Astrocyte (in vitro differentiated cells and primary cell): Measurements from ENCODE around the gene KRT12. TPM values are rescaled to one million over a fixed set of nuclear protein-coding genes. Genes with fewer than 3 reads are reported as not detected.

Source experiments
- DNase-seq: peaks from one replicate; pipeline ENCODE4 v3.0.0-alpha.2; 2010; ENCODE audit warnings: low read depth
- FAIRE-seq: peaks from 2 replicates; lab custom pipeline; 2011; peaks lifted over from hg19 to GRCh38; lab: Jason Lieb, UNC
- H2AFZ ChIP-seq: 2 replicates; pipeline ENCODE4 v1.6.0; 2012; ENCODE audit warnings: low read depth, low read length, inconsistent platforms
- H3K27ac ChIP-seq: 2 replicates; pipeline ENCODE4 v1.5.1; 2011; ENCODE audit warnings: low read depth, low read length, inconsistent platforms
- H3K27me3 ChIP-seq: 2 replicates; pipeline ENCODE4 v1.6.0; 2011; ENCODE audit warnings: low read length, inconsistent platforms; ENCODE audit not compliant: insufficient read depth
- H3K36me3 ChIP-seq: 2 replicates; pipeline ENCODE4 v1.5.1; 2011; ENCODE audit warnings: low read length, inconsistent platforms; ENCODE audit not compliant: insufficient read depth
- H3K4me1 ChIP-seq: 2 replicates; pipeline ENCODE4 v1.5.1; 2011; ENCODE audit warnings: low read length, inconsistent platforms; ENCODE audit not compliant: insufficient read depth
- H3K4me2 ChIP-seq: 2 replicates; pipeline ENCODE4 v1.6.0; 2012; ENCODE audit warnings: low read length, inconsistent platforms
- H3K4me3 ChIP-seq: 2 replicates; pipeline ENCODE4 v1.5.1; 2011; ENCODE audit warnings: low read depth, mild to moderate bottlenecking, low read length, inconsistent platforms; ENCODE audit not compliant: insufficient read depth
- H3K79me2 ChIP-seq: 2 replicates; pipeline ENCODE4 v1.6.0; 2012; ENCODE audit warnings: mild to moderate bottlenecking, low read length, inconsistent platforms; ENCODE audit not compliant: insufficient read depth
- H3K9ac ChIP-seq: 2 replicates; pipeline ENCODE4 v1.6.0; 2012; ENCODE audit warnings: mild to moderate bottlenecking, low read length, inconsistent platforms
- H3K9me3 ChIP-seq: 2 replicates; pipeline ENCODE4 v1.5.1; 2012; ENCODE audit warnings: low read depth, mild to moderate bottlenecking, low read length, inconsistent platforms; ENCODE audit not compliant: insufficient read depth
- H4K20me1 ChIP-seq: 2 replicates; pipeline ENCODE4 v1.6.0; 2012; ENCODE audit warnings: low read length, inconsistent platforms; ENCODE audit not compliant: insufficient read depth
- H3K27ac Mint-ChIP-seq: one replicate; pipeline ENCODE4 v1.8.0; 2021; ENCODE audit warnings: mild to moderate bottlenecking, mixed read lengths; ENCODE audit not compliant: unreplicated experiment
- H3K27me3 Mint-ChIP-seq: one replicate; pipeline ENCODE4 v1.8.0; 2021; ENCODE audit warnings: low read depth, mixed read lengths; ENCODE audit not compliant: unreplicated experiment
- H3K36me3 Mint-ChIP-seq: one replicate; pipeline ENCODE4 v1.8.0; 2021; ENCODE audit warnings: low read depth, mixed read lengths; ENCODE audit not compliant: unreplicated experiment
- H3K4me1 Mint-ChIP-seq: one replicate; pipeline ENCODE4 v1.8.0; 2021; ENCODE audit warnings: low read depth, mixed read lengths; ENCODE audit not compliant: unreplicated experiment
- H3K4me3 Mint-ChIP-seq: one replicate; pipeline ENCODE4 v1.8.0; 2021; ENCODE audit warnings: mild to moderate bottlenecking, moderate library complexity, mixed read lengths; ENCODE audit not compliant: unreplicated experiment
- H3K9me3 Mint-ChIP-seq: one replicate; pipeline ENCODE4 v1.8.0; 2021; ENCODE audit warnings: mild to moderate bottlenecking, mixed read lengths; ENCODE audit not compliant: unreplicated experiment
- EZH2 ChIP-seq: IDR thresholded peaks from 2 replicates; pipeline ENCODE4 v1.6.1; 2012; ENCODE audit warnings: mild to moderate bottlenecking, low read length, inconsistent platforms; ENCODE audit not compliant: insufficient read depth
- total RNA-seq: library from RNA; stranded (reverse); gene quantifications from 2 replicates; pipeline ENCODE4 v1.2.1, GENCODE V29; 2021
- TF ChIP-seq, protein P1 (sequence below): IDR thresholded peaks from 2 replicates; pipeline ENCODE4 v1.5.1; 2011; ENCODE audit warnings: low read depth, mild to moderate bottlenecking, inconsistent platforms, low read length, moderate library complexity; ENCODE audit not compliant: insufficient read depth

The KRT12 gene
- total RNA-seq, 1 donor from 2014 or later: not detected

DNA sequence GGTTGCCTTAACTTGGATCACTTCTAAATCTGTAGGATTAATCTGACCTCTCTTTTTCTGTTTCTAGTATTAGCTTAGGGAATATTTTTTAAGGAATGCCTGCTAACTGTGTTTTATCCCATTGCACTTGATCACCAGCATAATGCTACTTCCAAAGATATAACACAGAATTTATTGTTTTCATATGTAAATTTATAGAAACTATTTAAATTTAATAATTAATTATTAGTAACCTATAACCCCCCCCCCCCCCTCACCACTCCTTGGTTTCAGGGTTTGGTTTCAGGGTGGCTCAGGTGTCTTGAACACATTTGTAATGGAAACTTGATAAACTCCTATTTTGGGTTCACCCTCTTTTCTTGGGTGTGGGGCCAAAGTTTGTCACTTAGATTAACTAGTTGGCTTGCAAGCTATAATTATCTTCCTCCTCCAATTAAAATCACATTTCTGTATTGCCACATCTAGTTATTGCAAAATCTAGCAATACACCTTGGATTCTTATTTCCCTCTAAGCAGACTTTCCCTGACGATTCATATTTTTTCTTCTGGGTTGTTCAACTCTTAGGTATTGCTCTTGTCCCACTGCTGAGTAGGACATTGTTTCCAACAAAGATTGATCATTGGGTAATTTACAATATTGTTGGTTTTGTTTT is 18.3 kb downstream of the KRT12 start:
- FAIRE-seq (no peak), DNase-seq (no peak)
- Mint-ChIP-seq H3K4me1 (no peaks in the 10 kb centered on the region), H3K9me3 (no peaks in the 10 kb centered on the region), H3K27me3 (peaks cover 2% of the 10 kb centered on the region), H3K36me3 (no peaks in the 10 kb centered on the region), H3K4me3 (no peak overlapping the region), H3K27ac (no peak overlapping the region)
- no peak overlapping the region for H3K9ac ChIP-seq
- no peak overlapping the region for H3K4me2 ChIP-seq
- no peak overlapping the region for H3K27ac ChIP-seq
- H4K20me1 ChIP-seq: no peaks in the 10 kb centered on the region
- no peaks in the 10 kb centered on the region for H3K4me1 ChIP-seq
- H2AFZ ChIP-seq: no peak overlapping the region
- no peaks in the 10 kb centered on the region for H3K79me2 ChIP-seq
- H3K27me3 ChIP-seq: no peaks in the 10 kb centered on the region
- no peaks in the 10 kb centered on the region for H3K9me3 ChIP-seq
- no peaks in the 10 kb centered on the region for H3K36me3 ChIP-seq
- TF ChIP-seq EZH2: no peak
- TF ChIP-seq, protein P1, sequence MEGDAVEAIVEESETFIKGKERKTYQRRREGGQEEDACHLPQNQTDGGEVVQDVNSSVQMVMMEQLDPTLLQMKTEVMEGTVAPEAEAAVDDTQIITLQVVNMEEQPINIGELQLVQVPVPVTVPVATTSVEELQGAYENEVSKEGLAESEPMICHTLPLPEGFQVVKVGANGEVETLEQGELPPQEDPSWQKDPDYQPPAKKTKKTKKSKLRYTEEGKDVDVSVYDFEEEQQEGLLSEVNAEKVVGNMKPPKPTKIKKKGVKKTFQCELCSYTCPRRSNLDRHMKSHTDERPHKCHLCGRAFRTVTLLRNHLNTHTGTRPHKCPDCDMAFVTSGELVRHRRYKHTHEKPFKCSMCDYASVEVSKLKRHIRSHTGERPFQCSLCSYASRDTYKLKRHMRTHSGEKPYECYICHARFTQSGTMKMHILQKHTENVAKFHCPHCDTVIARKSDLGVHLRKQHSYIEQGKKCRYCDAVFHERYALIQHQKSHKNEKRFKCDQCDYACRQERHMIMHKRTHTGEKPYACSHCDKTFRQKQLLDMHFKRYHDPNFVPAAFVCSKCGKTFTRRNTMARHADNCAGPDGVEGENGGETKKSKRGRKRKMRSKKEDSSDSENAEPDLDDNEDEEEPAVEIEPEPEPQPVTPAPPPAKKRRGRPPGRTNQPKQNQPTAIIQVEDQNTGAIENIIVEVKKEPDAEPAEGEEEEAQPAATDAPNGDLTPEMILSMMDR: no peak
- no peak overlapping the region for H3K4me3 ChIP-seq

DNA sequence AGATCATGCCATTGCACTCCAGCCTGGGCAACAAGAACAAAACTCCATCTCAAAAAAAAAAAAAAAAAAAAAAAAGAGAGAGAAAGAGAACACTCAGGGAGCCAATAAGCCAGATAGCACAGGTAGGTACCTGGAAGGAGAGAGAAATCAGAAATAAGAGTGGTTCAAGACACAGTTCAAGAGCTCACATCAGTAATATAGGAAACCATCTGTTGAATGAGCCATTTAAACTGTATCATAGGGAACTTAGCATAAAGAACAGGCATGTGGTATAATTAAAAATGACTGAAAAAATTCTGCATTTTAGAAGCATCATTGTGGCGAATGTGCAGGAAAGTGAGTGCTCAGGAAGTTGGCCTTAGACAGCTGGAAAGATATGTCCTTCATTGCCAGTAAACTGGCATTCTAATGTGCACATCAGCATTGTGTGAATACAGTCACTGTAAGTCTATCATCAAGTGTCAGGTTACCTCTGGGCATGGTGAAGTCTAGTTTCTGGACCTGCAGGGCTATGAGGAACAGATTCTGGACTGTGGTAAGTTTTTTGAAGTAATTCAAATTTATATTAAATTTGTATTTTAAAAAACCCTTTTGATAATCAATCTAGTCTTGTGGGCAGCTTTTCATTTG is 20.4 kb downstream of the KRT12 start:
- no peak overlapping the region for H3K4me3 Mint-ChIP-seq
- Histone ChIP-seq H3K9me3 (no peaks in the 10 kb centered on the region), H3K9ac (no peak overlapping the region), H2AFZ (no peak overlapping the region), H4K20me1 (no peaks in the 10 kb centered on the region), H3K4me1 (no peaks in the 10 kb centered on the region), H3K79me2 (no peaks in the 10 kb centered on the region), H3K4me3 (no peak overlapping the region), H3K27me3 (peaks cover 2% of the 10 kb centered on the region), H3K27ac (no peak overlapping the region), H3K36me3 (no peaks in the 10 kb centered on the region), H3K4me2 (no peak overlapping the region)
- no peaks in the 10 kb centered on the region for H3K9me3 Mint-ChIP-seq
- H3K27me3 Mint-ChIP-seq: peaks cover 13% of the 10 kb centered on the region
- FAIRE-seq (no peak), DNase-seq (no peak)
- no peaks in the 10 kb centered on the region for H3K4me1 Mint-ChIP-seq
- no peak overlapping the region for H3K27ac Mint-ChIP-seq
- H3K36me3 Mint-ChIP-seq: no peaks in the 10 kb centered on the region
- TF ChIP-seq EZH2: no peak
- TF ChIP-seq, protein P1: no peak

DNA sequence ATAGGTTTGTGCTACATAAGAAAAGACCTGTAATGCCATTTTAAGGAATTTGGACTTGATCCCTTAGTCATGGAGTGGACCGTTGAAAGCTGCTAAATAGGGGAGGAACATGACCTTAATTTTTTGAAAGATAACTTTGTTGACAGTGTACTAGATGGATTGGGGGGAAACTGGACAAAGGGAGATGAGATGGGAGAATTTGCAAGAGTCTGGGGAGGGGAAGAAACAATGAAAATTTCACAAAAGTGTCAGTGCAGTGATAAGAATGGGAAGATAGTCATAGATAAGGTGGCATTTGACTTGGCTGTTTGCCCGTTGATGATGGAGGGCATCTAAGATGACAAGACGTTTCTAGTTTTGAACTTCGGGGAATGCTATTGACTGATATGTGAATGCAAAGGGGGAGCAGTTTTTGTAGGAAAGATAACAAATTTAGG is 22.3 kb downstream of the KRT12 start:
- no peak overlapping the region for H3K9ac ChIP-seq

More for the DNA sequence above, 22.3 kb downstream of the KRT12 start:
- Histone ChIP-seq H3K9me3 (no peaks in the 10 kb centered on the region), H4K20me1 (no peaks in the 10 kb centered on the region), H3K4me3 (no peak overlapping the region), H3K4me2 (no peak overlapping the region), H3K79me2 (no peaks in the 10 kb centered on the region), H3K27ac (no peak overlapping the region), H2AFZ (no peak overlapping the region), H3K4me1 (no peaks in the 10 kb centered on the region), H3K27me3 (peaks cover 2% of the 10 kb centered on the region), H3K36me3 (no peaks in the 10 kb centered on the region)
- Mint-ChIP-seq H3K4me1 (no peaks in the 10 kb centered on the region), H3K36me3 (no peaks in the 10 kb centered on the region), H3K9me3 (no peaks in the 10 kb centered on the region), H3K4me3 (no peak overlapping the region), H3K27ac (no peak overlapping the region), H3K27me3 (peaks cover 13% of the 10 kb centered on the region)
- DNase-seq: no peak
- TF ChIP-seq EZH2: no peak
- TF ChIP-seq, protein P1: no peak
- peak; percentile 32 for FAIRE-seq
